GM10266 (cell line): ENCODE data around the gene ASTL.
"Not testable (repeated sequence)": the region's sequence is repeated elsewhere in the genome, so short reads cannot be mapped to it uniquely, and the experiment has no call there.

ENCODE experiments used
- DNase-seq: peaks from one replicate; pipeline ENCODE4 v3.0.0; 2012; ENCODE audit errors: extremely low spot score
- CTCF ChIP-seq: IDR thresholded peaks from 2 replicates; pipeline ENCODE4 v1.5.1; 2012; ENCODE audit warnings: mild to moderate bottlenecking, low read depth; ENCODE audit not compliant: control insufficient read depth, insufficient read depth; ENCODE audit errors: missing control alignments

The ASTL gene

GRCh38 chr2:96167407-96168013 lies 29.2 kb upstream of the ASTL start:
- TF ChIP-seq CTCF = no peak
- DNase-seq = no peak

GRCh38 chr2:96164459-96165184 lies 26.3 kb upstream of the ASTL start:
- peak; percentile 14 for TF ChIP-seq CTCF
- DNase-seq = peak; percentile 79

- no peak for TF ChIP-seq CTCF
- DNase-seq = peak; percentile 71
Observed at GRCh38 chr2:96163768-96164429, 25.6 kb upstream of the ASTL start.

- TF ChIP-seq CTCF = no peak
- DNase-seq = no peak
Observed at GRCh38 chr2:96163415-96163767, 25.1 kb upstream of the ASTL start.

GRCh38 chr2:96161898-96162297 lies 23.6 kb upstream of the ASTL start:
- DNase-seq = no peak
- no peak for TF ChIP-seq CTCF

GRCh38 chr2:96160366-96160765 lies 22.1 kb upstream of the ASTL start:
- not testable (repeated sequence) for DNase-seq

GRCh38 chr2:96159084-96159830 lies 21.0 kb upstream of the ASTL start:
- TF ChIP-seq CTCF = no peak
- no peak for DNase-seq
